Activated T-helper 9 cell treated with anti-CD3 and anti-CD28 coated beads, Interleukin-2, amount 50 U/mL, for 16 hours (primary cell): ENCODE measurements around the gene MIX23.

Source experiments
- DNase-seq: peaks from one replicate; pipeline ENCODE4 v3.0.0-alpha.2; 2020; ENCODE audit warnings: low read depth

The MIX23 gene

DNA sequence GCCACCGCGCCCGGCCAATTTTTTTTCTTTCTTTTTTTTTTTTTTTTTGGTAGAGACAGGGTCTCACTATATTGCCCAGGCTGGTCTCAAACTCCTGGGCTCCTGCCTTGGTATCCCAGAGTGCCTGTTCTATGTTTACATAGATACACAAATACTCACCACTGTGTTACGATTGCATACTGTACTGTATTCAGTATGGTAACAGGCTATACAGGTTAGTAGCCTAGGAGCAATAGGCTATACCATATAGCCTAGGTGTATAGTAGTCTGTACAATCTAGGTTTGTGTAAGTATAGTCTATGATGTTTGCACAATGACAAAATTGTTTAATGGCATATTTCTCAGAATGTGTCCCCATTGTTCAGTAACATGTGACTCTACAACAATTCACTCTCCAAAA is 31.4 kb downstream of the MIX23 start:
- no peak for DNase-seq

DNA sequence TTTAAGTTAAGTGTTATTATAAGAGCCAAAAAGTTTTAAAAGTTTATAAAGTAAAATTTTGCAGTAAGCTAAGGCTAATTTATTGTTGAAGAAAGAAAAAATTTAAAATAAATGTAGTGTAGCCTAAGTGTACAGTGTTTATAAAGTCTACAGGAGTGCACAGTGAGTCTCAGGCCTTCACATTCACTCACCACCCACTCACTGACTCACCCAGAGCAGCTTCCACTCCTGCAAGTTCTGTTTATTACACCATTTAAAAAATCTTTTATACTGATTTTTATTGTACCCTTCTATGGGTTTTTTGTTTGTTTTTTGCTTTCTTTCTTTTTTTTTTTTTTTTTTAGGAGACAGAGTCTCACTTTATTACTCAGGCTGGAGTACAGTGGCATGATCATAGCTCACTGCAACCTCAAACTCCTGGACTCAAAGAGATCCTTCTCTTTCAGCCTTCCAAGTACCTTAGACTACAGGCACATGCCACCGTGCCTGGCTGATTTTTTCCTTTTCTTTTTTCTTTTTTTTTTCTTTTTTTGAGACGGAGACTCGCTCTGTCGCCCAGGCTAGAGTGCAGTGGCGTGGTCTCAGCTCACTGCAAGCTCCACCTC is 32.1 kb downstream of the MIX23 start:
- DNase-seq, result no peak

DNA sequence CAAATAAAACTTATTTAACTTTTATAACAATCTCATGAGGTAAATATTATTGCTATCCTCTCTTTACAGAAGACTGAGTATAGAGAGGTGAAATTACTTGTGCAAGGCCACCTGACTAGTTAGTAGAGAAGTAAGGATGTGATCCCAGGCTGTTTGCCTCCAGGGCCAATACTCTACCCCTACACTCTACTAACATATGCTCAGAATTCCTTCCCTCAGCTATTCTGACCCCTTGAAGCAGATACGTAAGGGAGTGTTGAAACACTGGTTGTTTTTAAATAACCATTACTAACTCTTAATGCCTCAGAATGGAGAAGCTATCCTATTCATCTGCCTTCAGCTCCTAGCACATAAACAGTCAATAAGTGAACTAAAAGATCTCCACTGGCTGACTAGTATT is 33.9 kb downstream of the MIX23 start:
- DNase-seq, result no peak

DNA sequence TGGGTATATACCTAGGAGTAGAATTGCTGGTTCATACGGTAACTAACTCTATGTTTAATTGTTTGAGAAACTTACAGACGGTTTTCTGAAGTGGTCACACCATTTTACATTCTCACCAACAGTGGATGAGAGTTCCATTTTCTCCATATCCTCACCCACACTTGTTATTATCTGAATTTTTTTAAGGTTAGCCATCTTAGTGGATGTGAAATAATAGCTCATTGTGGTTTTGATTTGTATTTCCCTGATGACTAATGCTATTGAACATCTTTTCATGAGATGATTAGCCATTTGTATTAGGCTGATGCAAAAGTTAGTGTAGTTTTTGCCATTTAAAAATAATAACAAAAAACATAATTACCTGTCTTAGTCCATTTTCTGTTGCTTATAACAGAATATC is 39.4 kb downstream of the MIX23 start:
- no peak for DNase-seq

GRCh38 chr3:122342803-122343202 is 40.2 kb downstream of the MIX23 start:
- no peak for DNase-seq

- DNase-seq, result no peak
Observed at GRCh38 chr3:122332551-122332950, 50.5 kb downstream of the MIX23 start.

- no peak for DNase-seq
Observed at GRCh38 chr3:122331886-122332285, 51.1 kb downstream of the MIX23 start.

GRCh38 chr3:122325769-122326168 is 57.3 kb downstream of the MIX23 start:
- DNase-seq, result no peak

- DNase-seq, result no peak
Observed at GRCh38 chr3:122324871-122325323, 58.1 kb downstream of the MIX23 start, which contains the start of gene CSTA. TSS of gene CSTA (plus strand) at chr3:122325248. CDS start at chr3:122325293, 45 bp downstream.

- no peak for DNase-seq
Observed at GRCh38 chr3:122322095-122323075, 60.6 kb downstream of the MIX23 start.

DNA sequence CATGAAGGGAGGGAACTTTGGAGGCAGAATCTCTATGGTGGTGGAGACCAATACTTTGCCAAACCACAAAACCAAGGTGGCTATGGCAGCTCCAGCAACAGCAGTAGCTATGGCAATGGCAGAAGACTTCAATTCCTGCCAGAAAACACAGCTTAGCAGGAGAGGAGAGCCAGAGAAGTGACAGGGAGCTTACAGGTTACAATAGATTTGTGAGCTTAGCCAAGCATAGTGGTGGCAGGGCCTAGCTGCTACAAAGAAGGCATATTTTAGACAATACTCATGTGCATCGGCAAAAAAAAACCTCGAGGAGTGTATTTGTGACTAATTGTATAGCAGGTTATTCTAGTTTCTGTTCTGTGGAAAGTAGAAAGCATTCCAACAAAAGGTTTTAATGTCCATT is 64.4 kb downstream of the MIX23 start:
- DNase-seq, result no peak

DNA sequence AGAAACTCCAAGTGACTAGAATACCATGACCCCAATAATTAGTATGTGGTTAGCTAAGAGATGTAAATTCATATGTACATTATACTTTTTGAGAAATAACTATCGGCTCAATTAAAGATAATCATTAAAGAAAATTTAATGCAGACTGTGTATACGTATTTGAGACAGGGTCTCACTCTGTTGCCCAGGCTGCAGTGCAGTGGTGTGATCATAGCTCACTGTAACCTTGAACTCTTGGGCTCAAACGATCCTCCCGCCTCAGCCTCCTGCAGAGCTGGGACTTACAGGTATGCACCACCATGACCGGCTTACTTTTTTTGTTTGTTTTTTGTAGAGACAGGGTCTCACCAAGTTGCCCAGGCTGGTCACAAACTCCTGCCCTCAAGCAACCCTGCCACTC is 66.7 kb downstream of the MIX23 start:
- DNase-seq, result no peak

GRCh38 chr3:122315619-122316018 is 67.4 kb downstream of the MIX23 start:
- DNase-seq, result no peak

DNA sequence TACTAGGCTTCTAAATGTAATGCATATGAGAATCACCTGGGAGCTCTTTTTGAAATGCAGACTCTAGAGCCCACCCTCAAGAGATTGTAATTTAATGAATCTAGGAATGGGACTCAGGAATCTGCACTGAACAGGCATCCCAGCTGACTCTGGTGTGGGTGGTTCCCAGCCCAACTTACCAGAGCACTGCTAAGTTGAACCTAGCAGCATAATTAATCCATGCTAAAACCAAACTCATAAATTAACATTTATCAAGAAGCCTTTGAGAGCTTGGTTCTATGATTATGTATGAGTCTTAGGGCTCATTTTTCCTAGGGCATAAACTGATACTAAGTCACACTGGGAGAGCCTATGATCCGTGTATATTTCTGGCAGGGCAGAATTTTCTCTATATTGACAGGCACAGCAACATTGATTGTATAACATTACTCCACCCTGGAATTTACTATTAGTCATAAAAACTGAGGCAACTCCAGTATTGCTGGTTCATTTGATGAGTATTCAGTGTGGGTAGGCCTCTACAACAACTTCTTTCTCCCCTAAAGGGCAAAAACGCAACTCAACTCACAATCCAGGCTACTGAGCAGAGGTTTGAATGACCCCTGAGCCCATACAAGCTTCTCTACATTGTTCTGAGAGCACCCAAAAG is 68.7 kb downstream of the MIX23 start:
- no peak for DNase-seq

DNA sequence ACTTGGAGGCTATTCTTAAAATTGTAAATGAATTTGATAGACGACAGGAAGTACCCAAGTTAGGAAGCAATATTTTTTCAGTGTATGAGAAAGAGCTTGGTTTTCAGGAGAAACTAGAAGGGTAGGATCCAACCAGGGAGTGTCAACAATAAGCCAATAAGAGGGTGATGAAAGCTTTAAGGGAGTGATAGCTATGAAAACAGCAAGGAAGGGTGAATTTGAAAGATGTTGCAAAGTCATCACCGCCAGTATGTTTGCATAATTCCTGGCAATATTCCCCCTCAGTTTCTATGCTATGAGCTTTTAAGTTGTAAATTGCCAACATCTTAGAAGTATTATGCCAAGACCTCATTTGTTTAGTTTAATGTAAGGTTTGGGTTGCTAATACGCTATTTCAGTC is 69.8 kb downstream of the MIX23 start:
- DNase-seq, result no peak

- no peak for DNase-seq
Observed at GRCh38 chr3:122312826-122313225, 70.2 kb downstream of the MIX23 start.

DNA sequence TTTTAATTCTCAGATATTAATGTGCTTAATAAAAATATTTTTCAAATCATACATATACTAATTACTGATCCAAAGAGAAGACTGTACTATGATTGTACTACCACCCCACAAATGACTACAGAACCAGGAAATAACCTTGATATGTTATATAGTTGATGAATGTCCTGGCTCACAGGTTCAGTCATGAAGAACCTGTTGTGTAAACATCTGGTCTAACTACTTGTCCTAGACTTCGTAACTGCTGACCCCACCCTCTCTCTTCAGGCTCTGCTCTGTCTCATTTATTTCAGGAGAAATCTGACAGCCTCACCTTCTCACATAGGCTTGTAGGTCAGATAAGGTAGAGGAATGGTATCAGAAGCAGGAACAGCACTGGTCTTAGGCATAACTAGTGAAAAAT is 72.7 kb downstream of the MIX23 start:
- DNase-seq, result no peak
